CD4-positive, alpha-beta T cell treated with Interleukin-4 for 4 hours (primary cell): ENCODE measurements around the gene MAD2L1BP.
"Not testable (repeated sequence)": the region's sequence is repeated elsewhere in the genome, so short reads cannot be mapped to it uniquely, and the experiment has no call there.

Experiments used
- DNase-seq: peaks from one replicate; pipeline ENCODE4 v3.0.0-alpha.2; 2020

Gene MAD2L1BP

GRCh38 chr6:43627008-43627825 is 8.4 kb upstream of the MAD2L1BP start:
- no peak for DNase-seq

GRCh38 chr6:43628393-43629103 is 7.1 kb upstream of the MAD2L1BP start:
- peak; percentile 46 for DNase-seq

GRCh38 chr6:43629104-43629504 is 6.5 kb upstream of the MAD2L1BP start, which contains the start of gene GTPBP2:
Gene GTPBP2, minus strand, starts transcription at chr6:43629264. Its CDS starts 102 bp downstream, at chr6:43629162.
- DNase-seq, result peak; percentile 96

GRCh38 chr6:43629505-43630300 is 5.9 kb upstream of the MAD2L1BP start:
- peak; percentile 95 for DNase-seq

GRCh38 chr6:43630980-43631619 is 4.5 kb upstream of the MAD2L1BP start:
- no peak for DNase-seq

GRCh38 chr6:43633002-43633401 is 2.6 kb upstream of the MAD2L1BP start:
- DNase-seq, result not testable (repeated sequence)

GRCh38 chr6:43634702-43635303 is 837 bp upstream of the MAD2L1BP start:
- no peak for DNase-seq

- no peak for DNase-seq
Measured at GRCh38 chr6:43636308-43636659, 644 bp downstream of the MAD2L1BP start.

- DNase-seq, result no peak
Measured at GRCh38 chr6:43639984-43640800, 4.6 kb downstream of the MAD2L1BP start.

GRCh38 chr6:43644940-43645612 is 9.4 kb downstream of the MAD2L1BP start, which contains the start of gene RSPH9:
Gene RSPH9, plus strand, starts transcription at chr6:43645036. Its CDS starts 63 bp downstream, at chr6:43645099.
- DNase-seq, result peak; percentile 61

GRCh38 chr6:43645613-43645964 is 9.9 kb downstream of the MAD2L1BP start:
- no peak for DNase-seq

GRCh38 chr6:43647613-43648012 is 12.0 kb downstream of the MAD2L1BP start:
- DNase-seq, result no peak

- no peak for DNase-seq
Measured at GRCh38 chr6:43648248-43648647, 12.6 kb downstream of the MAD2L1BP start.

- DNase-seq, result not testable (repeated sequence)
Measured at GRCh38 chr6:43652822-43653221, 17.2 kb downstream of the MAD2L1BP start.

- DNase-seq, result no peak
Measured at GRCh38 chr6:43657221-43657802, 21.7 kb downstream of the MAD2L1BP start.

GRCh38 chr6:43658161-43658560 is 22.5 kb downstream of the MAD2L1BP start:
- no peak for DNase-seq

GRCh38 chr6:43662948-43663347 is 27.3 kb downstream of the MAD2L1BP start:
- not testable (repeated sequence) for DNase-seq

- no peak for DNase-seq
Measured at GRCh38 chr6:43665376-43665775, 29.7 kb downstream of the MAD2L1BP start.

- DNase-seq, result no peak
Measured at GRCh38 chr6:43666196-43666920, 30.7 kb downstream of the MAD2L1BP start.
